ENCODE measurements around the gene CLASP1.
"Not testable (repeated sequence)": the region's sequence is repeated elsewhere in the genome, so short reads cannot be mapped to it uniquely, and the experiment has no call there.

The CLASP1 gene

DNA sequence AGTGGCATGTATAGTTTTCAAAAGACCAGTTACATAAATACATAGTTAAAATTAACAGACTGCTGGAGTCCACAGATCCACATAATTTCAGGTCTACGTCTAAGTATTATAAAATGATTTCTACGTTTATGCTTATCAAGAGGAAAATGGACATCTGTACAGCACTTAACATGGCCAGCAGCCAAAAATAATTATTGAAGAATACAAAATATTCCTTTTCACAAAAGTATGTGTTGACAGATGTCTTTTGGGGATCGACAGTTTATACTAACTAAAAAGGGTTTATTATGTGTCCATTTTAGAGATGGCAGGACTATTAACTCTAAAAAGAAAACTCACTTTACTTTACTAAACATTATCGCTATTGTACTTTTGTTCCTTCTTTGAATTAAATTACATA lies 231.4 kb downstream of the CLASP1 start:
- DNase-seq: no peak

DNA sequence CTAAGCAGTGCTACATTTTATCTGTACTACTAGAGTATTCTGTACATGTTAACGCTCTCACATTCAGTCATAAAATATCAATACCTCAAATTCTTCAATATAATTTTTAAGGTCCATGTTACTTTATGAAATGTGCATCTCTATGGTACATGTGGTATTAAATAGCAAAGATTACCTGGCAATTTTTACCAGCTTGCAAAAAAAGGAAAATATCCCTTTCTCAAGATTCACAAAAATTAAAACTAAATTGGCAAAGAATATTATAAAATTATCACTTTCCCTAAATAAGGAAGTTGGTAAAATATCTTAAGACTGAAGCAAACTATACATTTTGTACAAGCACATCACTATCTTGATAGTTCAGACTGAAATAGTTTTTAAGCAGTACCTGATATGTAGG lies 233.5 kb downstream of the CLASP1 start:
- no peak for DNase-seq

GRCh38 chr2:121412349-121412748 lies 236.9 kb downstream of the CLASP1 start:
- DNase-seq: no peak

- no peak for DNase-seq
Observed at GRCh38 chr2:121409966-121410365, 239.3 kb downstream of the CLASP1 start.

GRCh38 chr2:121409388-121409787 lies 239.9 kb downstream of the CLASP1 start:
- no peak for DNase-seq

DNA sequence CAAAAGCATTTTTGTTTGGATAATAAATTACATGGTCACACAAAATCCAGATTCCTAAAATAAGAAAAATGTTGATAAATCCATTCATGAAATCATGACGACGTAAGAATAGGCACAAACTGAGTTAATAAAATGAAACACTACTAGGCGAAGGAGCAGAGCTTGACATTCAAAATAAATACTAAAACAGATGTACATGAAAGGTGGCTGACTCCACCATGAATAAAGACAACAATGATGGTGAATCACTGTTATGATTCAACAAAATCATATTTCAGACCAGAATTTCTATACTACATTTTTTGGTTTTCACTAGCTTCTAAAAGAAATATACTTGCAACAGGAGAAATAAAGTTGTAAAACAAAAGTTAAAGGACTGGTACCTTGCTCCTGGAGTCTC lies 240.6 kb downstream of the CLASP1 start:
- DNase-seq: no peak

DNA sequence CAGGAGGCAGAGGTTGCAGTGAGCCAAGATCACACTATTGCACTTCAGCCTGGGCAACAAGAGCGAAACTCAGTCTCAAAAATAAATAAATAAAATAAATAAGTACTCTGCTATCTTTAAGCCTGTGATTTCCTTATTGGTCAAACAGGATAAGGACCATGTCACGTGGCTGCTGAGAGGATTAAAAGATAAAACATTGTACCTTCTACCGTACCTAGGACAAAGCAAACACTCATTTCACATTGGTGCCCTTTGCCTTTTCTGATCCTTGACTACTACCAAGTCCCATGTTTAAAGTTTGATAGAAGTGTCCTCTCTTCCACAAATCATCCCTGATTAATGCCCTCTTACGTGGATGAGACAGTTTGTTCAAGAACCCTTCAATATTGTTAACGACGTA lies 244.0 kb downstream of the CLASP1 start:
- DNase-seq: no peak

DNA sequence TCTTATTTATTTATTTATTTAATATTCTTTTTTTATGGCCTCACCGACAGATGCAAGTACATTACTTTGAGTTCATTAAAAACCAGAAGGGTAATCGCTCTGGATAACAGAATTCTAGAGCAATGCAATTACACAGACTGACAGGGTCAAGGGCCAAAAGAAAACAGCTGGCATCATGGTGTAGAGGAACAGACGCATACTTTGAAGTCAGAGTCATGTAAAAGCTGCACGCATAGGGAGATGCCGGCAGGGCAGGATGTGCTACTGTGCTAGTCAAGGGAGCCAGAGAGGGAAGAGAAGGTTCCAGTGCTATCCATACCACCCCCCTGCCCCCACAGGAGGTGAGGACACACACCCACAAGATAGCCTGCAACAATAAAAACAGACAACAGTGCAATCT lies 249.1 kb downstream of the CLASP1 start:
- no peak for DNase-seq

GRCh38 chr2:121398853-121399252 lies 250.4 kb downstream of the CLASP1 start:
- no peak for DNase-seq

DNA sequence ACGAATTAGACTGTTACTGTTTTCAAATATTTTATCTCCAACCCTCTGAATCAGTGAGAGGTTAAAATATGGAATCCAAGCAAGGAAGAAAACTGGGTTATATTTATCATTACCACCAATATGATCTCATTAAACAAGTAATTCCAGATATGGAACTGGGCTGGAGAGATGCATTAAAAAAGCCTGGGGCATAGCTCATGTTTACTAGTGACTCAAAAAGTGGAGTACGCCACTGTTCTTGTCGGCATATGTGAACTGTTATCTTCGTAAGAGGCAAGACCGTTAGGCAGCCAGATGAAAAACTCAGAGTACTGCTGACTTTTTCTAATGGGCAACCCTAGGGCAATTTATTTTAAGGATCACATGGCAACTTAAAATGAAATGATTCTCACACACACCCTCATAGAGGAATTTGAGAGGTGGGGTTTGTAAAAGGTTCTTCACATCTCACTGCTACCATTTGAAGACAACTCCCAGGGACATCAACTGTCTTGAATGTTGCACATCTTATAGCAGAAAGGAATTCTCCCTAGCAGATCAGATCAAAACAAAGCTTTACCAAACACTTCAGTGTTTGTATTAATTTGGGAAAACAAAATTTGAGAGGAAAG lies 259.1 kb downstream of the CLASP1 start:
- DNase-seq: no peak

- no peak for DNase-seq
Observed at GRCh38 chr2:121388371-121388770, 260.9 kb downstream of the CLASP1 start.

DNA sequence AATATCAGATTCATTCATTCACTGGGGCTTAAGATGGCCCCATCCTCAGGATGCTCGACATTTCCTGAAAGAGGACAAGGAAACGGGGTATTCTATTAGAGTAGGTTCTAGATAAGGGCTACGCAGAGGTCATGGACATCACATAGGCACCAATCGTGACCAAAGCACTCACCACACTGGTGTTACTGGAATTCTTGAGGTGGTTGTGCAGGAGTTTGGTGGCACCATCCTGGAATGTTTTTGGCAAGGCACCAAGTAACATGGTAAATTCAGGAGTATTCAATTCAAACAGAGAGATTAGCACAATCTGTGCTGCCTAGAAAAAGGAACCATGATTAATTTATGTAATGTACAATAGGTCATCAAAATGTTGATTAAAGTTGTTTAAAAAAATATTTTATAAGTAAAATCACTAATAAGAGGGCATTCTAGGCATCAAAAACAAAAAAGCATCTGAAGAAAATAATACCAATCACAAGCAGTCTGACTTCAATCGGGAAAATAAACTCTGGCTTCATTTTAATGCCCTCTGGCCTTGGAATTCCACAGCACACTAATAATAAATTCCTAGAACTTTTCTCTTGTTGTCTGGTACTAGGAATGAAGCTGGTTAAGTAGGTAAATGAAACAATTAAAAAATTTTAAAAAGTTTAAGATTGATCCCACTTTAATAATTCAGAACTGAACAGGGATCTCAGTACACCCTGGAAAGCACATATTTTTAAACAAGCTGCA lies 261.5 kb downstream of the CLASP1 start:
- no peak for DNase-seq

GRCh38 chr2:121386707-121387106 lies 262.6 kb downstream of the CLASP1 start:
- no peak for DNase-seq

DNA sequence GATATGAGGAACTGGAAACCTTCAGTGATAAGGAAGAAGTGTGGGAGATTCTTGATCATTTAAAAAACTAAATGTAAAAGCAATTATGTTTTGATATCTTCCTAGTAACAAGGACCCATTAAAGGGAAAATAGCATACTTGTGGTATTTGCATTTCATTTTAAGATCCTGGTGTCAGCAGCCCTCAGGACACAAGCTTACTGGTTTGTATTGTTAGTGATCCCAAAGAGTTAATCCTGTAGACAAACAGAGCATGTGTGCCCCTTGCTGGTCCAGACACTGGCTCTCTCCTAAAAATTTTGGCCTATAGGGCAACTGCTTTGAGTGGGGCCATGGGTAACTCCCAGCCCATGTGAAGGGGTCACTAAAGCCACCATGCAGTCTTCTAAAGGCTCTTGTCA lies 263.2 kb downstream of the CLASP1 start:
- no peak for DNase-seq

DNA sequence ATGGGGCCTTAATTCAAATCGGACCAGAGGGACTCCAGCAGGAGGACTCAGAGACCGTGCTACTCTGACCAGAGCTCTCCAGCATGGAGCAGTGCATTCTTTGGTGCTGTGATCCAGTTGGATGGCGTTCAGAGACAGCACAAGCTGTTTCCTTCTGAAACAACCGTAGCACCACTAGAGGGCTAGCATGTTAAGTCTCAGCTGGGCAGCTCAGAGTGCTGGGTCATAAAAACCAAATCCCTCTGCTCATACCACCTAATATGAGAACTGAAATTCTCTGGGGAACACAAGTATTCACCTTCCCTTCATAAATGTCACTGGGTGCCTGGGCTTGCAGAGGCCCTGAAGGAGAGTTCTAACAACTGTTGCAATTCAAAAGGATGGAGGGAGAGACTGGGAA lies 266.5 kb downstream of the CLASP1 start:
- no peak for DNase-seq

GRCh38 chr2:121377646-121378045 lies 271.6 kb downstream of the CLASP1 start:
- DNase-seq: no peak

GRCh38 chr2:121376535-121377250 lies 272.6 kb downstream of the CLASP1 start:
- DNase-seq: no peak

DNA sequence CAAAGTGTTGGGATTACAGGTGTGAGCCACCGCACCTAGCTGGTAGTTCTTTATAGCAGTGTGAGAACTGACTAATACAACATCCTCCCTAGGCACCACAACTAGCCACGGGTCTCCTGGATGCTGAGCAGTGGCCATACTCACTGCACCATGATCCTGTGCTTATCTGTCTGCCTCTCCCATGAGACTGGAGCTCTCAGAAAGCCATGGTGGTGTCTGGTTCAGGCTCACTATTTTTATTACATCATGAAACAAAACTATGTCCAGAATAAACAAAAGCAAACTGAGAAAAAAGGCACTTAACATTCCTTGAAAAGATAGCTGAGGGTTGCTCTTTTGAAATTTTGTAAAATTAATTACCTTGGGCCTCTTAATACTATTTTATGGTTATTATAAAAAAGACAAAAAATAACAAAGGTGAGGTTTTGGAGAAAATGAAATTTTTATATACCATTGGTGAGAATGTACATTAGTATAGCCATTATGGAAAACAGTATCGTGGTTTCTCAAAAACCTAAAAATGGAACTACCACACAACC lies 273.6 kb downstream of the CLASP1 start:
- no peak for DNase-seq

DNA sequence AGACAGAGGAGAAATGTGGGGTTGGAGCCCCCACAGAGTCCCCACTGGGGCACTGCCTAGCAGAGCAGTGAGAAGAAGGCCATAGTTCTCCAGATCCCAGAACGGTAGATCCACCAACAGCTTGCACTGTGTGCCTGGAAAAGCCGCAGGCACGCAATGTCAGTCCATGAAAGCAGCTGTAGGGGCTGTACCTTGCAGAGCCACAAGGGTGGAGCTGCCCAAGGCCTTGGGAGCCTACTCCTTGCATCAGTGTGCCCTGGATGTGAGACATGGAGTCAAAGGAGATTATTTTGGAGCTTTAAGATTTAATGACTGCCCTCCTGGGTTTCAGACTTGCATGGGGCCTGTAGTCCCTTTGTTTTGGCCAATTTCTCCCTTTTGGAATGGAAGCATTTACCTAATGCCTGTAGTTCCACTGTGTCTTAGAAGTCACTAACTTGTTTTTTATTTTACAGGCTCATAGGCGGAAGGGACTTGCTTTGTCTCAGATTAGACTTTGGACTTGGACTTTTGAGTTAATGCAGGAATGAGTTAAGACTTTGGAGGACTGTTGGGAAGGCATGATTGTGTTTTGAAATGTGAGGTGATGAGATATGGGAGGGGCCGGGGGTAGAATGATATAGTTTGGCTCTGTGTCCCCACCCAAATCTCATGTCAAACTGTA lies 274.7 kb downstream of the CLASP1 start:
- DNase-seq: not testable (repeated sequence)

DNA sequence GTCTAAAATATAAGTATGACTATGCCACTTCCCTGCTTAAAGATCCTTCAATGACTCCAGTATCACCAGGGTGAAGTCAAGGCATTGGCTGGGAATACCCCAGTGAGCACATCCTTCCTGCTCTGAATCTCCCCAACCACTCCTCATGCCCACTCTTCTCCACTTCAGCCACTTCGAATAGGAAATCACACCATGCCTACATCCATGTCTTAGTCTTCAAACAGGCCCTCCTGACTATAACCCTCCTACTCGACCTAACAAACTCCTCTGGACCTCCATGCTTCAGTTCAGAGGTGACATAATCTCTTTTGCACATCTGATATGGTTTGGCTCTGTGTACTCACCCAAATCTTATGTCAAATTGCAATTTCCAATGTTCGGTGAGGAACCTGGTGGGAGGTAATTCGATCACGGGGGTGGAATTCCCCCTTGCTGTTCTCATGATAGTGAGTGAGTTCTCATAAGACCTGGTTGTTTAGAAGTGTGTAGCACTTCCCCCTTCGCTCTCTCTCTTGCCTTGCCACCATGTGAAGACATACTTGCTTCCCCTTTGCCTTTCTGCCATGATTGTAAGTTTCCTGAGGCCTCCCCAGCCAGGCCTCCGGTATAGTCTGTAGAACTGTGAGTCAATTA lies 276.4 kb downstream of the CLASP1 start:
- DNase-seq: no peak

DNA sequence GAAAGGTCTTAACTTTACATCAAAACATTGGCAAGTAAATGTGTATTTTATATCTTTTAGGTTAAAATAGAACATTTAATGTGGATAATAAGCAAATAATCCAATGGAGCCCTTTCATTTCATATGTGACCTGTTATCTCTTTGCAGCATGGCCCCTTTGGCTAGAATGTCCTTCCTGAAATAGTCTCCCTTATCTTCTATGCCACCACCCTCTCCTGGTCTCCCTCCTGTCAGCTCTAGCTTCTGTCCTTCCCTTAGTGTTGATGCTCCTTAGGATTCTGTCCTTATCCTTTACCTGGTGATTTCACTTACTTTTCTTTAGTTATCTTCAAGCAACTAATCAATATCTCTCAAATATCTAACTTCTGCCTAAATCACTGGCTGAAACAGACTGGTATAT lies 277.2 kb downstream of the CLASP1 start:
- DNase-seq: no peak

GRCh38 chr2:121368836-121369235 lies 280.4 kb downstream of the CLASP1 start:
- DNase-seq: no peak

DNA sequence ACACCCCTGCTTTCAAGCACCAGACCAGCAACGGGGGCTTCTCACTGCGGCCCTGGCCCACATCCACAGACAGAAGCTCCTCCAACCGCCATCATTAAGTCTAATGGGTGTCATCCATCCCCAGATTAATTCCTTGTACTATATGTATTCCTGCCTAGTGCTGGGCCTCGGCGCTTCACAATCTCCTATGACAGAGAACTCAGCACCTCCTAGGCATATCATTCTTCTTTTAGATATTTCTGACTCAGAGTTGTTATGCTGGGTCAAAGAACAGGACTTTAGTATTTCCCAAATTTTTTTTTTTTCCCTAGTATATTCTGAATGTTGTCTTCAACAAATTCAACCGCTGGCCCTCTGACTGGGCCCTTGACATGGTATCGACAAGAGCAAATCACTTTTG lies 281.1 kb downstream of the CLASP1 start:
- DNase-seq: no peak
